RPMI7951 (cell line): Measurements from ENCODE around the gene TBC1D12. TPM values are rescaled to one million over a fixed set of nuclear protein-coding genes. Genes with fewer than 3 reads are reported as not detected.

Experiments used
- DNase-seq: peaks from one replicate; pipeline ENCODE4 v3.0.0-alpha.2; 2012; ENCODE audit warnings: low read depth
- total RNA-seq: library from RNA; depleted of rRNA; stranded (reverse); fragments of >200 nt; shearing (Covaris generic); gene quantifications from 2 replicates; pipeline ENCODE4 v1.2.3, GENCODE V29; 2014

TBC1D12 gene
- total RNA-seq, 1 experiment from 2014 or later, result 9.4 TPM

- no peak for DNase-seq
These were observed 3.1 kb downstream of the TBC1D12 start for GRCh38 chr10:94405406-94405805.

- DNase-seq, result no peak
These were observed 5.3 kb downstream of the TBC1D12 start for GRCh38 chr10:94407668-94408067.

- no peak for DNase-seq
These were observed 6.8 kb downstream of the TBC1D12 start for GRCh38 chr10:94409021-94409657.

GRCh38 chr10:94411304-94411703 is 9.0 kb downstream of the TBC1D12 start:
- no peak for DNase-seq

- DNase-seq, result no peak
These were observed 10.1 kb downstream of the TBC1D12 start for GRCh38 chr10:94412449-94412848.

- no peak for DNase-seq
These were observed 11.0 kb downstream of the TBC1D12 start for GRCh38 chr10:94413361-94413760.

- no peak for DNase-seq
These were observed 14.6 kb downstream of the TBC1D12 start for GRCh38 chr10:94416896-94417295.

GRCh38 chr10:94417321-94417720 is 15.0 kb downstream of the TBC1D12 start:
- no peak for DNase-seq

GRCh38 chr10:94420516-94420915 is 18.2 kb downstream of the TBC1D12 start:
- no peak for DNase-seq

GRCh38 chr10:94420998-94421528 is 18.7 kb downstream of the TBC1D12 start:
- no peak for DNase-seq

- DNase-seq, result peak; percentile 38
These were observed 21.3 kb downstream of the TBC1D12 start for GRCh38 chr10:94423627-94424026.

GRCh38 chr10:94424714-94425337 is 22.5 kb downstream of the TBC1D12 start:
- no peak for DNase-seq

GRCh38 chr10:94425942-94426341 is 23.6 kb downstream of the TBC1D12 start:
- DNase-seq, result no peak

- no peak for DNase-seq
These were observed 24.8 kb downstream of the TBC1D12 start for GRCh38 chr10:94427166-94427565.

GRCh38 chr10:94428766-94429707 is 26.7 kb downstream of the TBC1D12 start:
- no peak for DNase-seq

GRCh38 chr10:94430701-94431100 is 28.4 kb downstream of the TBC1D12 start:
- no peak for DNase-seq

GRCh38 chr10:94432443-94432842 is 30.1 kb downstream of the TBC1D12 start:
- DNase-seq, result no peak

- DNase-seq, result peak; percentile 5
These were observed 37.0 kb downstream of the TBC1D12 start for GRCh38 chr10:94439275-94439861.

GRCh38 chr10:94440096-94440495 is 37.8 kb downstream of the TBC1D12 start:
- DNase-seq, result no peak

- no peak for DNase-seq
These were observed 40.7 kb downstream of the TBC1D12 start for GRCh38 chr10:94443047-94443446.

GRCh38 chr10:94443549-94443948 is 41.2 kb downstream of the TBC1D12 start:
- DNase-seq, result no peak

- DNase-seq, result no peak
These were observed 48.4 kb downstream of the TBC1D12 start for GRCh38 chr10:94450782-94451181.
